Activated T-helper 1 cell treated with anti-CD3 and anti-CD28 coated beads, Interleukin-2, amount 50 U/mL, for 16 hours (primary cell): Measurements from ENCODE around the gene GUCY1A2.

Source experiments
- DNase-seq, 2 donors: peaks; one replicate each; pipeline ENCODE4 v3.0.0-alpha.2; 2020; ENCODE audit warnings: low read depth in 1 of 2, low spot score in 1 of 2

Gene GUCY1A2

DNA sequence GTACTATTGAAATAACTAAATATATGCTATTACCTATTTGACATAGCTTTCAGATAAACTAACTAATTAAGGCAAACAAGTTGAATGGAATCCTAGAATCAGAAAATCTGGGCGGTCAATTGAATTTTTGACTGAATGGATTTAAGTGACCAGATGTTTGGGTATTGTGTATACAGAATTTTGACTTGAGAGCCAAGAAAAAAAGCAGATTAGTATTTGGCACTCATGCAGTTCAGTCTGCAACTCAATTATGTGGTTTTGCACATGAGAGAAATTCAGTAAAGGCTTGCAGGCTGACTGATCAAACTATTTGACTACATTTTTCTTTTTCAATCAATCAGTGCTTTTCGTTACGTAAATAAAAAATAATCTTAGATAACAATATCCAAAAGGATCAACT is 254.8 kb downstream of the GUCY1A2 start:
- no peak for DNase-seq

DNA sequence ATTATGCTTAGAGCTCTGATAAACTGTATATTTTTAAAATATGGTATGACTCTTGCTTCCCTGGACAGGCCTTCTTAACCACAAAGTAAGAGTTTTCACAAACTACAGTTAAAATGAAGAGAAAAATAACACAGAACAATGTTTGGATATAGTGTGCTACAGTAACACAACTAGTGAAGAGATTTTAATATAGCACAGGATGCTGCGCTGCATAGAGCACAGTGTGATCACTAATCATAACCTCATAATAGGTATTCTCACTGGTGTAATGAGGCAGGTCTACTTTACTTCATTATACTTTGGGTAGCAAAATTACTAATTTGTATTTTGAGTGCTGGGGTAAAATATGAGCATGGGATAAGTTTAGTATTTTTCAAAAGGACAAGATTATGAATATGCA is 256.5 kb downstream of the GUCY1A2 start:
- no peak for DNase-seq

DNA sequence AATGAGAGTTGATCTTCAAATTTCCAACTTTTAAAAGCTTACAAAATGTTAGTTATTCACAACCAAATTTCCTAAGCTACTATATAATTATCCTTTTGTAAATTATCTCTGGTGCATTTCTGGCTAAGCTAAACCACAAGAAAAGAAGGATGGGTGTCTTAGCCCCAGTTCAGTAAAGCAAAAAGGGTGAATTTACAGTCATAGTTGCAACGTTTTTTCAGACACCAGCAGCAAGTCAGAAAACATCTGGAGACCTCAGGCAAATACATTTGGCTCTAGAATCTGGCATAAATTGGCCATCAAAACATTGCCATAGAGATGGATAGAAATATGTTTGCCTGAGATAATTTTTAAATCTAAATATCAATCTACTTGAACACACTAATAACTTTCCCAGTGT is 257.0 kb downstream of the GUCY1A2 start:
- DNase-seq: no peak

- no peak for DNase-seq
These were observed 270.2 kb downstream of the GUCY1A2 start for GRCh38 chr11:106748059-106748458.

GRCh38 chr11:106745941-106746340 is 272.3 kb downstream of the GUCY1A2 start:
- DNase-seq: no peak

GRCh38 chr11:106733635-106734034 is 284.6 kb downstream of the GUCY1A2 start:
- DNase-seq: no peak

DNA sequence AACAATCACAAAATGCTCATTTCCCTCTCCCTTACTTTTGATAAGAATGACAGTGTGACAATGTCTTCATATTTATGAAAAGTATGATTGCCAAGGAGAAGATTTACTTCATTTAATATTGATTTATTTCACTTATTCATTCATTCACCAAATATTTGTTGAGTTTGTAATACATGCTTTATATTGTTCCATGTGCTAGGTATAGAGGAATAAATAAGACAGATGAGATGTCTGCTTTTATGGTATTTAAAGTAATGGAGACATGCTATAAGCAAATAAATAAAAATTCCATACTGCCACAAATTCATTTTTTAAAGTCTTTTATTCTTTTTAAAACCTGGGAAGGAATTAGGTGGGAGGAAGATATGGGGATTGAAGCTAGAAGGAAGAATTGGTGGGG is 289.4 kb downstream of the GUCY1A2 start:
- no peak for DNase-seq

DNA sequence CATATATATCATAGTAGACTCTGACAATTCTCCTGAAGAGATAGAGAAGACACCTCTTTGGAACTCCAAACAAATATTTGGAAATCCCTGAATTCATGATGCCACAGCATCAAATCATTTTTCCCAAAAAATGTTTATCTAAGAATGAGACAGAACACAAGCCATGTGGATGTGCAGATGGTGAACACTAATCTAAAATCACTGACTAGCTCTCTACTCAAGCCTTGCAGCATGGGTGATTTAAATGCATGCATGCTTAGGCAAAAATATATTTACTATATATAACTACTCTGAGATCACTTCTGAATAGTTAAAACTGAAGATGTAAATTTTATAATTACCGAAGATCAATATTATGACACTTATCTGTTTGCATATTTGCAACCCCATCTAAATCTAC is 289.9 kb downstream of the GUCY1A2 start:
- no peak for DNase-seq

DNA sequence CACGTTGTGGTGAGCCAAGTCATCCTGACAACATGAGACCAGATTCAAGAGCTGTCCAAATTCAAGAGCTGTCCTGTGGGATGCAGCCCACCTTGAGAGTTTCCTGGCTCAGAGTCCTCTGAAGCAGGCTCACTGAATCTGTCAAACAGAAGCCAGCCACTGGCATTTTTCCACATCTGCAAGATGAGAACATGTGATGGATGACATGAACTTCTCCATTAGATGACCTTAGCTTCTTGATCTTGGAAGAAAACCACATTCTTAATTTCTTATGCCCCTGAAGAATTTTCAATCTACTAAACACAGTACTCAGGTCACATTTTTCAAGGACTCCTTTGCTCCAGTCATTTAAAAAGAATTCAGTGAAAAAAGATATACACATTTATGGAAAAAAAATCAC is 291.0 kb downstream of the GUCY1A2 start:
- DNase-seq: no peak

- DNase-seq: no peak
These were observed 293.9 kb downstream of the GUCY1A2 start for GRCh38 chr11:106724293-106724892.

- no peak for DNase-seq
These were observed 295.2 kb downstream of the GUCY1A2 start for GRCh38 chr11:106723071-106723470.

GRCh38 chr11:106717222-106717621 is 301.1 kb downstream of the GUCY1A2 start:
- no peak for DNase-seq

DNA sequence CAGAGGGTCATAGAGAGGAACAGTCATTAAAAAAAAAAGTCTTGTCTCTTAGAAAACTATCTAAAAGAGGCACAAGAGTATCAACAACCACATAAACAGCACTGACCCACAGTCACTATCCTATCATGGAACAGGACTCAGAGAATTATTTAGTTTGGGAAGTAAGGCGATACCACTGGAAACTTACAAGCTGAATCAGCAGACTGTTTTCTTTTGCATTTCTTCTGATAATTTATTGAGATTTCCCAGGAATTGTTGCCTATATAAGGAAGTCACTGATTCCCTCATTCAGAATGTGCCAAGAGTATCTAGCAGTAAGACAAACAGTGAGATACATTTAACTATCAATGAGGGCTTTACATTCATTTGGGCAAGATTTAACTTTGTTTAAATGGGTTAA is 304.1 kb downstream of the GUCY1A2 start:
- no peak for DNase-seq

GRCh38 chr11:106708348-106708747 is 309.9 kb downstream of the GUCY1A2 start:
- DNase-seq: no peak

DNA sequence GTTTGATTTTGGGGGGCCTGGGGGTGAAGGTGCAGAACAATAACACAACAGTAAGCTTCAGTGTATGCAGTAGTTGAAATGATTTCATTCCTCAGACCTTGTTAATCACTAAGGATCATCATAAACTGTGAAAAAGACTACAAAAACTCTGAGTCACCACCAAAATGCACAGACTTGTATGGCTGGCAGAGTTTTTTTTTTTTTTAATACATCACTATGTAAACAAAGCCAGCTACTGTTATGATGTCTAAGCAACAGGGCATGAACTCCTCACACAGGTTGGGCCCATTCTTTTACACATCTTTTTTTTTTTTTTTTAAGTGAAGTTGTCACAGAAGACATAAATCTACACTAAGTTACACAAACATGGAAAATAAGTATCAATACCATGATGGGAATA is 311.9 kb downstream of the GUCY1A2 start:
- DNase-seq: no peak

DNA sequence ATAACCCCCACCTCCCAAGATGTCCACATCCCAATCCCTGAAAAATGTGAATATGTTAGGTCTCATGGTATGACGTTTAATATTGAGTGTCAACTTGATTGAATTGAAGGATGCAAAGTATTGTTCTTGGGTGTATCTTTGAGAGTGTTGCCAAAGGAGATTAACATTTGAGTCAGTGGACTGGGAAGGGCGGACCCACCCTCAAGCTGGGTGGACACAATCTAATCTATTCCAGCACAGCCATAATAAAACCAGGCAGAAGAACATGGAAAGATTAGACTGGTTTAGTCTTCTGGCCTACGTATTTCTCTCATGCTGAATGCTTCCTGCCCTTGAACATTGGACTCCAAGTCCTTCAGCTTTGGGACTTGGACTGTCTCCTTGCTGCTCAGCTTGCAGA is 315.5 kb downstream of the GUCY1A2 start:
- no peak for DNase-seq

- no peak for DNase-seq
These were observed 321.2 kb downstream of the GUCY1A2 start for GRCh38 chr11:106697058-106697457.

DNA sequence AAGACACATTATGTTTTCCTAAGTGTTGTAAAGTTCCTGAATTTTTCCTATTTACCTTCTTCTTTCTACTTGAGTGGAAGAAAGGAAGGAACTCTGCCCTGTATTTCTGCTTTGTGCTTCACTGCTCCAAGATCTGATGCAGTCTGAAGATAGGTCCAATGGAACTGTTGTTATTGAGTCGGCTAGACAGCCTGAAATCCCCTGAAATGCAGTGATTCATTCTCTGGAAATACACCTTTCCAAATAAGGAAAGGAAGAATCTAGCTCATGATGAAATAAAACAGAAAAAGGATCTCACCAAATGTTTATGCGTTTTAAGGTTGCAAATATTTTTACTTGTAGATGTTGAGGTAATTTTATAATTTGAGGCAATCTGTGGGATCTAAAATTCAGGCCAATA is 322.8 kb downstream of the GUCY1A2 start:
- DNase-seq: no peak

DNA sequence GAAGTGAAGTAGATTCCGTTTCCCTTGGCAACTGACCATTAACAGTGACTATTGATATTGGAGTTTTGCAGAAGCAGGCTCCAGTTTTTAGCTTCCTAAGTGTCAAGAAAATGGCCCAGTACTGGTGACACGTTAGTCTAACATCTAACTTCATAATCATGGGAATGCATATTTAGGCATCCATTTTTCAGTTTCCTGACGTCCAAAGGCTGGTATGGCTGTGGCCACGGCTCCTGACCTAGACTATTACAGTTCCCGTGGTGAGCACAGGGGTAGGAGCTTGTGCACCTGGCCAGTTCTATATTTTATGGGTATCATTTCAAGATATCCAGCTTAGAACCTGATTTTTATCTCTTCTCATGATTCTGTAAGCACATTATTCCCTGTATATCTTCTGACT is 323.8 kb downstream of the GUCY1A2 start:
- DNase-seq: no peak

GRCh38 chr11:106691807-106692365 is 326.4 kb downstream of the GUCY1A2 start:
- DNase-seq: no peak

DNA sequence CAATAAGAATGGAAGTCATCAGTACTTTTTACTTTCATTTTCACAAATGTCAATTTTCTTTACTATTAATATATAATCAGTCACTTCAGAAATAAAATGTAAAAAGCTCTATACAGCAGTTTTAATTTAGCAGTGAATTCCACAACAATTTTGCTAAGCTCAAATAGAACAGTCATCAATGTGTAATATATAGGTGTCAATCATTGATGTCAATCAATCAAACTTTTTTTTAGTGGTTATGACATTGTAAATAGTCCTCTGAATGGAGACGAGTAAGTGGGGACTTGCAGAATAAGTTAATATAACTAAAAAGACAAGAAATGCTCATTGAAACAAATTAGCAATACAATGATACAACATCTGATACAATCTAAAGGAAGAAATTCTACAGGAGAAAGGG is 327.4 kb downstream of the GUCY1A2 start:
- no peak for DNase-seq

GRCh38 chr11:106684944-106685343 is 333.3 kb downstream of the GUCY1A2 start:
- no peak for DNase-seq

DNA sequence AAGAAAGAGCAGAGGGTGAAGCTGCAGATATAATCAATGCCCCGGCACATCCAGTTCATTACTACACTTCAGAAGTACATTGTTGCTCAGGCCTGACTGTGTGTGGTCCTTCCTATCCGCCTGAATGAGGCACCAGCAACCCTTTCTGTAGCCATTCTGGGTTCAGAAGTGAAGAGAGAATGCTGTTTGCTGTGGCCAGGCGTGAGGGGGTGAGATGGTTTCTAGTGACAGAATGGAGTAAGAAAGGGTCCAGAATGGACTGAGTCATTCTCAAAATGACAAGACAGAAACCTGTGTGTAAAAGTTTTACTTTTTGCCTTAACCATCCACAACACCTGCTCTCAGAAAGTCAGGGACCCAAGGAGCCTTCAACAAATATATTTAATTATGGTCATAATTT is 334.8 kb downstream of the GUCY1A2 start:
- DNase-seq: no peak
